Body of pancreas (tissue), 4 donors: ENCODE data around the gene RNF10. TPM values are rescaled to one million over a fixed set of nuclear protein-coding genes. Genes with fewer than 3 reads are reported as not detected.
"Not testable (repeated sequence)": the region's sequence is repeated elsewhere in the genome, so short reads cannot be mapped to it uniquely, and the experiment has no call there.

ENCODE experiments used
- ATAC-seq: fragments of 150-250 bp; one replicate; pipeline ENCODE4 v1.9.1; 2016
- DNase-seq, 4 donors: peaks; one replicate each; pipeline ENCODE4 v3.0.0-alpha.2; 2019
- H3K27ac ChIP-seq, 4 donors: fragments of 200-600 bp; sonication (generic); 1 replicate in 3 of 4; 2 replicates in 1 of 4; pipeline versions ENCODE4 v1.5.1 to v1.6.1; 2016 to 2019; ENCODE audit warnings: mild to moderate bottlenecking in 1 of 4, mixed read lengths in 1 of 4, moderate library complexity in 1 of 4
- H3K27me3 ChIP-seq, 2 donors: fragments of 200-600 bp; sonication (generic); one replicate each; pipeline ENCODE4 v1.6.0; 2016; ENCODE audit warnings: mild to moderate bottlenecking in 1 of 2
- H3K36me3 ChIP-seq, 2 donors: fragments of 200-600 bp; sonication (generic); replicated peaks in 1 of 2; 2 replicates each; pipeline ENCODE4 v1.5.1; 2016; ENCODE audit warnings: low read depth in 2 of 2; ENCODE audit not compliant: insufficient read depth in 1 of 2
- H3K4me1 ChIP-seq: fragments of 200-600 bp; sonication (generic); one replicate; pipeline ENCODE4 v1.6.0; 2016
- H3K4me3 ChIP-seq, 2 donors: fragments of 200-600 bp; sonication (generic); 1 replicate in 1 of 2; 2 replicates in 1 of 2; pipeline ENCODE4 v1.5.1; 2016 to 2019
- H3K9me3 ChIP-seq, 3 donors: fragments of 200-600 bp; sonication (generic); 1 replicate in 2 of 3; 2 replicates in 1 of 3; pipeline ENCODE4 v1.5.1; 2016
- CTCF ChIP-seq, 7 experiments: fragments of 450-650 bp in 4 of 7; fragments of 200-600 bp in 3 of 7; sonication (generic) in 3 of 7; IDR thresholded peaks; one replicate each; pipeline ENCODE4 v1.5.1; 2016 to 2019; ENCODE audit warnings: antibody characterized with exemption in 7 of 7
- POLR2A ChIP-seq, 3 donors: fragments of 450-650 bp; IDR thresholded peaks; one replicate each; pipeline ENCODE4 v1.6.1; 2016; ENCODE audit warnings: antibody characterized with exemption in 3 of 3, mild to moderate bottlenecking in 2 of 3
- WGBS, 2 donors: methylation state at CpG; one replicate each; pipeline ENCODE4 v1.1.5; 2017; 5-methylcytosine and 5-hydroxymethylcytosine counted together
- intact Hi-C: fragments of 100-400 bp; cut with DNase I; formaldehyde crosslinking; loops from one replicate; pipeline ENCODE4 v1.15.1; 2023
- total RNA-seq, 2 donors: library from RNA; depleted of rRNA; stranded (reverse); fragments of >200 nt; gene quantifications; one replicate each; pipeline ENCODE4 v1.1.0, GENCODE V29; 2016

Gene RNF10
- total RNA-seq, 2 donors from 2014 or later, result 62.5 to 124 TPM

- intact Hi-C loops, result no loop called here
- Histone ChIP-seq H3K27ac (no peak overlapping the region), H3K4me3 (no peak overlapping the region), H3K9me3 (no peaks in the 10 kb centered on the region), H3K4me1 (no peaks in the 10 kb centered on the region), H3K36me3 (no peaks in the 10 kb centered on the region), H3K27me3 (no peaks in the 10 kb centered on the region)
- ATAC-seq (no peak), DNase-seq (no peak)
- 55 to 62% methylated on average over 4 of the region's 4 CpGs for WGBS, 2 donors
- no peak for TF ChIP-seq CTCF (IDR thresholded peaks at IDR 0.05)
Observed at GRCh38 chr12:120610560-120610959, 76.4 kb downstream of the RNF10 start.

- H3K4me3 ChIP-seq, ATAC-seq, H3K4me1 ChIP-seq, H3K36me3 ChIP-seq, H3K27ac ChIP-seq, DNase-seq, H3K9me3 ChIP-seq, intact Hi-C loops, H3K27me3 ChIP-seq: not testable (repeated sequence)
- 73 to 75% methylated on average over 1 of the region's 1 CpG for WGBS, 2 donors
Observed at GRCh38 chr12:120611534-120611933, 77.4 kb downstream of the RNF10 start.

GRCh38 chr12:120614848-120615247 lies 80.7 kb downstream of the RNF10 start:
- ATAC-seq, result no peak

GRCh38 chr12:120617193-120617592 lies 83.0 kb downstream of the RNF10 start:
- H3K4me3 ChIP-seq, H3K36me3 ChIP-seq, ATAC-seq, intact Hi-C loops, H3K4me1 ChIP-seq, H3K27ac ChIP-seq, H3K9me3 ChIP-seq, DNase-seq, H3K27me3 ChIP-seq: not testable (repeated sequence)
- 60 to 87% methylated on average over 3 of the region's 3 CpGs for WGBS, 2 donors

More at GRCh38 chr12:120614848-120615247, 80.7 kb downstream of the RNF10 start:
- Histone ChIP-seq H3K27ac (no peak overlapping the region), H3K27me3 (no peaks in the 10 kb centered on the region), H3K36me3 (no peaks in the 10 kb centered on the region), H3K4me1 (no peaks in the 10 kb centered on the region), H3K4me3 (no peak overlapping the region), H3K9me3 (no peaks in the 10 kb centered on the region)
- no peak for DNase-seq
- intact Hi-C loops, result no loop called here
- TF ChIP-seq CTCF (IDR thresholded peaks at IDR 0.05) (no peak), POLR2A (IDR thresholded peaks at IDR 0.05) (no peak)

- H3K27ac ChIP-seq, H3K27me3 ChIP-seq, DNase-seq, ATAC-seq, intact Hi-C loops, H3K9me3 ChIP-seq, H3K4me1 ChIP-seq, H3K4me3 ChIP-seq, H3K36me3 ChIP-seq: not testable (repeated sequence)
- 93 to 95% methylated on average over 4 of the region's 4 CpGs for WGBS, 2 donors
Observed at GRCh38 chr12:120617767-120618166, 83.6 kb downstream of the RNF10 start.

- TF ChIP-seq CTCF (IDR thresholded peaks at IDR 0.05), result no peak
- TF ChIP-seq POLR2A (IDR thresholded peaks at IDR 0.05), result no peak
- 31 to 43% methylated on average over 8 of the region's 8 CpGs for WGBS, 2 donors
- H3K9me3 ChIP-seq, result no peaks in the 10 kb centered on the region
- H3K27ac ChIP-seq, result no peak overlapping the region
- H3K4me3 ChIP-seq, result no peak overlapping the region
- ATAC-seq, result no peak
- H3K4me1 ChIP-seq, result no peaks in the 10 kb centered on the region
- no peaks in the 10 kb centered on the region for H3K36me3 ChIP-seq
- no peak for DNase-seq
- intact Hi-C loops, result no loop called here
- no peaks in the 10 kb centered on the region for H3K27me3 ChIP-seq
Observed at GRCh38 chr12:120618954-120619615, 84.9 kb downstream of the RNF10 start.
